Measurements from ENCODE around the gene RFX6. TPM values are rescaled to one million over a fixed set of nuclear protein-coding genes. Genes with fewer than 3 reads are reported as not detected.
A peak's percentile ranks its signal among the peaks of the same experiment; 100 is the strongest.

The RFX6 gene
- total RNA-seq, 2 donors from 2014 or later = not detected

DNA sequence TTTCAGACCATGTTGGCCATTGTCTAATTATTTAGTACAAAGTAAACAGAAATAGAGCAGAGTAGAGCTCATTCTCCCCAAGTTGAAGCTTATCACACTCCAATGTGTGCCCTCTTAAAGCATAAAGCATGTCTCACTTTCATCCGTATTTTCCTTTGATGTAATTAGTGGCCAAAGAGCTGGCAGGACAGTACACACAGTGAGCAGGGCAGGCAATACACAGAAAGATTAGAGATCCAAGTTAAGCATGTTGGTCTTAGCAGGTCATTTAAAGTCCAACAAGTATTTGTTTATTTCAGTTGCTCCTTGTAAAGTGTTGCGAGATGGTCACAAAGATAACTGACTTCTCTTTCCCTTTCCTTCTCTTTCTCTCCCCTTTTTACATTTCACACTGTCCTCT is 47.2 kb downstream of the RFX6 start:
- no peak for ATAC-seq (ENCODE audit: insufficient number of reproducible peaks, low FRiP score, low read depth)
- no peak overlapping the region for H3K4me3 ChIP-seq
- H3K36me3 ChIP-seq = no peaks in the 10 kb centered on the region
- no peaks in the 10 kb centered on the region for H3K27me3 ChIP-seq (replicated peaks; ENCODE audit: insufficient read depth)
- DNase-seq (ENCODE audit: low spot score) = no peak
- TF ChIP-seq, protein P1, sequence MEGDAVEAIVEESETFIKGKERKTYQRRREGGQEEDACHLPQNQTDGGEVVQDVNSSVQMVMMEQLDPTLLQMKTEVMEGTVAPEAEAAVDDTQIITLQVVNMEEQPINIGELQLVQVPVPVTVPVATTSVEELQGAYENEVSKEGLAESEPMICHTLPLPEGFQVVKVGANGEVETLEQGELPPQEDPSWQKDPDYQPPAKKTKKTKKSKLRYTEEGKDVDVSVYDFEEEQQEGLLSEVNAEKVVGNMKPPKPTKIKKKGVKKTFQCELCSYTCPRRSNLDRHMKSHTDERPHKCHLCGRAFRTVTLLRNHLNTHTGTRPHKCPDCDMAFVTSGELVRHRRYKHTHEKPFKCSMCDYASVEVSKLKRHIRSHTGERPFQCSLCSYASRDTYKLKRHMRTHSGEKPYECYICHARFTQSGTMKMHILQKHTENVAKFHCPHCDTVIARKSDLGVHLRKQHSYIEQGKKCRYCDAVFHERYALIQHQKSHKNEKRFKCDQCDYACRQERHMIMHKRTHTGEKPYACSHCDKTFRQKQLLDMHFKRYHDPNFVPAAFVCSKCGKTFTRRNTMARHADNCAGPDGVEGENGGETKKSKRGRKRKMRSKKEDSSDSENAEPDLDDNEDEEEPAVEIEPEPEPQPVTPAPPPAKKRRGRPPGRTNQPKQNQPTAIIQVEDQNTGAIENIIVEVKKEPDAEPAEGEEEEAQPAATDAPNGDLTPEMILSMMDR (IDR thresholded peaks at IDR 0.05) = no peak
- no peaks in the 10 kb centered on the region for H3K9me3 ChIP-seq
- peaks cover 0 to 7% of the 10 kb centered on the region in 2 donors for H3K4me1 ChIP-seq (ENCODE audit: control insufficient read depth in 1 of 2, low read depth in 2 of 2)
- no peak overlapping the region for H3K27ac ChIP-seq

DNA sequence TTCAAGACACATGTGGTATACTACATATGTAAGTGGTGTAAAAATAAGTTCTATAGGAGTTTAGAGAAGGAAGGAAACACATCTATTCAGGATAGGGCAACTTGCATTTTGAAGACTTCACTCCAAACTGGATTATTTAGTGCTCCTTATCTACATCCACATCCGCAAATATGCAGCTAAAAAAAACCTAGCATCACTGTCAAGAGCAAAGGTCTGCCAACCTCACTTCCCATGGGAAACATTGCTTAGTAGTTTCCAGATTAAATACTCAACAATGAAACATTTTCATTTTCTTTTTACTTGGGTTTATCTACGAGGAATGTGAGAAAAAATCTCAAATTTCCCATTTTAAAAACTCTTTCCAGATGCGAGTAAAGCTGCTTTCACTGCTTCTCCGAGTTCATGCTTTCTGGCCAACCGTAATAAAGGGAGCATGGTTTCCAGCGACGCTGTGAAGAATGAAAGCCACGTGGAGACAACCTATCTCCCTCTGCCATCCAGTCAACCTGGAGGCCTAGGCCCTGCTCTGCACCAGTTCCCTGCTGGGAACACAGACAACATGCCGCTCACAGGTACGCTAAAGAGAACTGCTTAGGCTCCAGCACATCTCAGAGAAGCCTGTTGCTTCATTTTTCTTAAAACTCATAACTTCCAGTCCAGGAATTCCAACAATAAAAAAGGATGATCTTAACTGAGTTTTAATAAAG is 48.2 kb downstream of the RFX6 start:
- Histone ChIP-seq H3K36me3 (no peaks in the 10 kb centered on the region), H3K4me3 (peak overlapping the region; percentile 6), H3K27ac (no peak overlapping the region), H3K4me1 (ENCODE audit: control insufficient read depth in 1 of 2, low read depth in 2 of 2) (peaks cover 0 to 7% of the 10 kb centered on the region in 2 donors), H3K9me3 (no peaks in the 10 kb centered on the region), H3K27me3 (replicated peaks; ENCODE audit: insufficient read depth) (no peaks in the 10 kb centered on the region)
- TF ChIP-seq, protein P1 (IDR thresholded peaks at IDR 0.05) = no peak
- DNase-seq (ENCODE audit: low spot score) (no peak), ATAC-seq (ENCODE audit: insufficient number of reproducible peaks, low FRiP score, low read depth) (no peak)

DNA sequence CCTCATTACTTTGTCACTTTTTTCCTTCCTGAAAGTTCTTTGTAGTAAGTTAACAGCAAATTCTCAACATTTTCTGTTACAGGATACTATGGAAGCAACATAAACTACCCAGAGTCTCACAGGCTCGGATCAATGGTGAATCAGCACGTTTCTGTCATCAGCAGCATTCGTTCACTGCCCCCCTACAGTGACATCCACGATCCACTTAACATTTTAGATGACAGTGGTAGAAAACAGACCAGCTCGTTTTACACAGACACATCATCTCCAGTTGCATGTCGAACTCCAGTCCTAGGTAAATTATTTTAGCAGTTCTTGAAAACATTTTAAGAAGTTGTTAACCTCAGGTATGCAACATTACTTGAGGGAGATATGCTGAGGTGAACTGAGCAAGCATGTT is 51.6 kb downstream of the RFX6 start:
- Histone ChIP-seq H3K4me3 (no peak overlapping the region), H3K9me3 (no peaks in the 10 kb centered on the region), H3K27ac (no peak overlapping the region), H3K4me1 (ENCODE audit: control insufficient read depth in 1 of 2, low read depth in 2 of 2) (peaks cover 0 to 7% of the 10 kb centered on the region in 2 donors), H3K36me3 (no peaks in the 10 kb centered on the region), H3K27me3 (replicated peaks; ENCODE audit: insufficient read depth) (no peaks in the 10 kb centered on the region)
- ATAC-seq (ENCODE audit: insufficient number of reproducible peaks, low FRiP score, low read depth) (no peak), DNase-seq (ENCODE audit: low spot score) (no peak)
- TF ChIP-seq, protein P1 (IDR thresholded peaks at IDR 0.05) = no peak

DNA sequence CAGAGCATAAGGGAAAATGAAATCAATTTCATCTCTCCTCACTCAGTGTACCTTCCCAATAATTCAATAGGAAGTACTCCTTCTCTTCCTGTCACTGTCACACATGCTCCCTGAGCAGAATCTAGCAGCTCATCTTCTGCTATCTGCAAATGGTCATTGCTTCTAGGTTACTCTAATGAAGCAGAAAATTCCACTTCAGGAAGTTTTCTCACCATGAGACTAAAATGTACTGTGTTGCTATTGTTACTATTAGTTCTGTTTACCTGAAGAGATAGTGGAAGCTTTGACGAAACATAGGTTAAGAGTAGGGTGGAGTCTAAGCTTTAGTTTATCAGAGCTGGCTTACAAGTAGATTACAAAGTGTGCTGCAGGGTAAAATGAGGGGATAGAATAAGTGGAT is 52.8 kb downstream of the RFX6 start:
- H3K4me3 ChIP-seq = no peak overlapping the region
- DNase-seq (ENCODE audit: low spot score) (no peak), ATAC-seq (ENCODE audit: insufficient number of reproducible peaks, low FRiP score, low read depth) (no peak)
- no peaks in the 10 kb centered on the region for H3K9me3 ChIP-seq
- TF ChIP-seq, protein P1 (IDR thresholded peaks at IDR 0.05) = no peak
- no peaks in the 10 kb centered on the region for H3K36me3 ChIP-seq
- no peaks in the 10 kb centered on the region for H3K27me3 ChIP-seq (replicated peaks; ENCODE audit: insufficient read depth)
- H3K27ac ChIP-seq = no peak overlapping the region
- H3K4me1 ChIP-seq (ENCODE audit: control insufficient read depth in 1 of 2, low read depth in 2 of 2) = peaks cover 0 to 7% of the 10 kb centered on the region in 2 donors

DNA sequence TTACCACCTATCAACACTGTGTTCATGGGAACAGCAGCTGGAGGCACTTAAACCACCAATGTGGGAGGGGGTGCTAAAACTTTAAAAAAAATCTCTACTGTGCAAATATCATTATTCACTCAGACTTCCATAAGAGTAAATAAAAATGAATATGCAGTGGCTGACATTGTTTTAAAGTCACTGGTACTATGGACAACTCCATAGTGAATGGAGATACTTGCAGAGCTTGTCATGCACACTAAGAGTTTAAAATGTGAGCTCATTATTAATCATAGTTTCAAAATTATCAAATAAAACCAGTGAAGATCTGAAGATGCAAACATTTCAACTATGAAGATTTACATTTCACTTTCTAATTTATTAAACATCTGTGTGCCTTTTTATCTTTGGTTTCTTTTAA is 54.4 kb downstream of the RFX6 start:
- H3K9me3 ChIP-seq = no peaks in the 10 kb centered on the region
- ATAC-seq (ENCODE audit: insufficient number of reproducible peaks, low FRiP score, low read depth) (no peak), DNase-seq (ENCODE audit: low spot score) (no peak)
- no peak overlapping the region for H3K27ac ChIP-seq
- no peaks in the 10 kb centered on the region for H3K4me1 ChIP-seq (ENCODE audit: control insufficient read depth in 1 of 2, low read depth in 2 of 2)
- no peaks in the 10 kb centered on the region for H3K36me3 ChIP-seq
- TF ChIP-seq, protein P1 (IDR thresholded peaks at IDR 0.05) = no peak
- H3K4me3 ChIP-seq = no peak overlapping the region
- no peaks in the 10 kb centered on the region for H3K27me3 ChIP-seq (replicated peaks; ENCODE audit: insufficient read depth)

All from thoracic aorta (tissue), 2 donors.